Fibroblast of mammary gland (primary cell): ENCODE measurements around the gene TMEM219.
A peak's percentile ranks its signal among the peaks of the same experiment; 100 is the strongest.

ENCODE experiments used
- DNase-seq: peaks from one replicate; pipeline ENCODE4 v3.0.0-alpha.2; 2010; ENCODE audit warnings: low read depth
- H3K4me3 ChIP-seq: 2 replicates; pipeline ENCODE4 v1.5.1; 2011; ENCODE audit warnings: low read depth, mild to moderate bottlenecking, low read length, moderate library complexity; ENCODE audit not compliant: control insufficient read depth
- CTCF ChIP-seq: conservative IDR thresholded peaks from 2 replicates; pipeline ENCODE4 v1.5.1; 2011; ENCODE audit warnings: low read depth, low read length, inconsistent platforms; ENCODE audit not compliant: control insufficient read depth, insufficient read depth

TMEM219 gene

DNA sequence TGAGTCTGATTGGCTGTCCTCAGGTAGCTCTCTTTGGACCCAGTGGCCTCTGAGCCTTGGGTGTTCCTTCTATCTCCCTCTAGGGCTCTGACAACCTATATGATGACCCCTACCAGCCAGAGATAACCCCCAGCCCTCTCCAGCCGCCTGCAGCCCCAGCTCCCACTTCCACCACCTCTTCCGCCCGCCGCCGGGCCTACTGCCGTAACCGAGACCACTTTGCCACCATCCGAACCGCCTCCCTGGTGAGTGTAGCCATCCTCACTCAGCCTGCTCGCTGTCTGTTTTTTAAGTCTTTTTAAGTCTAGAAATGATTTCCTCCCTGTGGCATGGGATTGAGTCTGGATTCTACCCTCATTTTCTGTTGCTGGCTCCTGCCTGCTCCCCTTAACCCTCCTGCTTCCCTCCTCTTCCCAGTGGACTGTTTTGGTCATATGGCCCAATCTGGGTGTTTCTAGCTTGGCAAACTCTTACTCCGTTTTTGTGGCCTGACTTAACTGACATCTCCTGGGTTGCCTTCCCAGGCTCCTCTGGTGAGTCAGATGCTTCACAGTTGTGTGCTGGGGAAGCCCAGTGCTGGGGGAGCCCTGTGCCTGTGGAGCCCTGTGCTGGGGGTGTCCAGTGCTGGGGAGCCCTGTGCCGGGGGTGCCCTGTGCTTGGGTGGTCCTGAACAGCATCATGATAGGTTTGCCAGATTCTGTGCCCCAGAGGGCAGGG lies 21.7 kb downstream of the TMEM219 start:
- H3K4me3 ChIP-seq = no peak overlapping the region
- DNase-seq = peak; percentile 63
- TF ChIP-seq CTCF = no peak

DNA sequence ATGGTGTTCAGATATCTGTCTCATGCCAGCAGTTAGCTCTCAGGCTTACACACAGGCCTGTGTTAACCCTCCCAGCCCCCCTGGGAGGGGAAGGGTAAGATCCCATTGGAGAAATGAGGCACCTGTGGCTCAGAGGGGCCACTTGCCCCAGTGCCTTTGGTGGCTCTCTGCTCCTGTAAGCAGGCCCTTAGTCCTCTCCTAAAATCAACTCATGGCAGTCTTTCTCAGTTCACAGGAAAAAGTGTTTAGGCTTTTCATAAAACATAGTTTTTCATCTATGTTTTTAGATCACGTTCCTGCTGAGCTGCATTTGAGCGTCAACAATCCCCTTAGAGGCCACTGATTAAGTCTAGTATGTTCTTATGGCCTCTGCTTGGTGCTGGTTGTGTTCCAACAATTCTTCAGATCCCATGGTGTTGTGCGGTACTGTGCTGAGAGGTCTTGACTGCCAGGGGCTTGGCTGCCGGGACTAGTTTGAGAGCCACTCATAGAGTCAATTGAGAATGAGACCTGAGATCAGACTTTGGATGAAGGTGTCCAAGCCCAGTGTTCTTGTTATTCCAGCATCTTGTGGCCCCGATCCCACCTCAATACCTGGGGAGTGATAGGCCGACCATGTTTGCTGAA lies 22.4 kb downstream of the TMEM219 start:
- DNase-seq = no peak
- no peak for TF ChIP-seq CTCF
- no peak overlapping the region for H3K4me3 ChIP-seq

DNA sequence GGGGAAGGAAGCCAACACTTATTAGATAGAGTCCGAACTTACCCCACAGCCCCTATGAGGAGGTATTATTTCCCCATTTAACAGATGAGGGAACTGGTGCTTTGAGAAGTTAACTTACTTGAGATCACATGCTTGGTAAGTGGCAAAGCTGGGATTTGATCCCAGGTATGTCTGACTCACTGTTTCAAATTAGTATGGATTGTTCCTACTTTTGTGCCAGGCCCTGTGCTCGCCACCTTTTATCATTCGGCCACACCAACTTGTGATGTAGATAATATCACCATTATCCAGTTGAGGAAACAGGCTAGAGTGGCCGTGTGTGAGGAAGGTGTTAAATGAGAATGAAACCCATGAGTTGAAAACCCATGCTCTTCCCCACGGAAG lies 22.9 kb downstream of the TMEM219 start:
- DNase-seq = no peak
- no peak overlapping the region for H3K4me3 ChIP-seq
- no peak for TF ChIP-seq CTCF

- H3K4me3 ChIP-seq = no peak overlapping the region
- DNase-seq = no peak
- no peak for TF ChIP-seq CTCF
Observed at GRCh38 chr16:29985271-29985811, 23.5 kb downstream of the TMEM219 start.

DNA sequence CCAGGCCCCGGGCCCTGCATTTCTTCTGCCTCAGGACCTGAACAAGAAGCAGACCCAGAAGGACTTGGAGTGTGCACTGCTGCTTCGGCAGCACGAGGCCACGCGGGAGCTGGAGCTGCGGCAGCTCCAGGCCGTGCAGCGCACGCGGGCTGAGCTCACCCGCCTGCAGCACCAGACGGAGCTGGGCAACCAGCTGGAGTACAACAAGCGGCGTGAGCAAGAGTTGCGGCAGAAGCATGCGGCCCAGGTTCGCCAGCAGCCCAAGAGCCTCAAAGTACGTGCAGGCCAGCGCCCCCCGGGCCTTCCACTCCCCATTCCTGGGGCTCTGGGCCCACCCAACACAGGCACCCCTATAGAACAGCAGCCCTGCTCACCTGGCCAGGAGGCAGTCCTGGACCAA lies 24.4 kb downstream of the TMEM219 start:
- DNase-seq = no peak
- no peak overlapping the region for H3K4me3 ChIP-seq
- no peak for TF ChIP-seq CTCF

DNA sequence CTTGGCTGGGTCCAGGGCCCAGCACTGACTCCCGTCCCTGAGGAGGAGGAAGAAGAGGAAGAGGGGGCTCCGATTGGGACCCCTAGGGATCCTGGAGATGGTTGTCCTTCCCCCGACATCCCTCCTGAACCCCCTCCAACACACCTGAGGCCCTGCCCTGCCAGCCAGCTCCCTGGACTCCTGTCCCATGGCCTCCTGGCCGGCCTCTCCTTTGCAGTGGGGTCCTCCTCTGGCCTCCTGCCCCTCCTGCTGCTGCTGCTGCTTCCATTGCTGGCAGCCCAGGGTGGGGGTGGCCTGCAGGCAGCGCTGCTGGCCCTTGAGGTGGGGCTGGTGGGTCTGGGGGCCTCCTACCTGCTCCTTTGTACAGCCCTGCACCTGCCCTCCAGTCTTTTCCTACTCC lies 25.1 kb downstream of the TMEM219 start:
- H3K4me3 ChIP-seq = no peak overlapping the region
- TF ChIP-seq CTCF = no peak
- no peak for DNase-seq
